Measurements from ENCODE around the gene XCR1. TPM values are rescaled to one million over a fixed set of nuclear protein-coding genes. Genes with fewer than 3 reads are reported as not detected.

XCR1 gene
- total and polyA plus RNA-seq, 9 of the 15 experiments (the other 6 are each of a cell fraction or from before 2014, with no cell fraction given): not detected

DNA sequence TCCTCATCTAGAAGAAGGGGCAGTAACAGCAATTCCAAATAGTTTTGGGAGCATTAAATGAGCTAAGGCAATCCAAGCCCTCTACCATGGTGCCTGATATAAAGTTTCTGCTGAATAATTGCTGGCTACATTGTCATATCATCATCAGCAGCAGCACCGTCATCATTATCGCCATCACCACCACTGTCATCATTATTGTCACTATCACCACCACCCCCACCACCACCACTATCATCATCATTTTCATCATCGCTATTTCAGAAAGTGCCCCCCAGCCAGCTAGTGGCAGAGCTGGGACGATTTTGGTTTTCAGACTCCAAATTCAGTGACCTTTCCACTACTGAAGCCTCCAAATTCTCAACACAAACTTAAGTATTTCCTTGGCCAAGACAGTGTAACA, 15.0 kb downstream of the XCR1 start (continued):
- TF ChIP-seq ZNF408 (CRISPR knock-in tag; IDR thresholded peaks at IDR 0.05; ENCODE audit: low read depth) (no peak), ZNF717 (CRISPR knock-in tag; IDR thresholded peaks at IDR 0.05) (no peak), ZNF121 (CRISPR knock-in tag; conservative IDR thresholded peaks at IDR 0.05) (no peak), MEIS2 (IDR thresholded peaks at IDR 0.05; ENCODE audit: partially characterized antibody) (no peak), NBN (IDR thresholded peaks at IDR 0.05; ENCODE audit: low read depth) (no peak), CAMTA2 (CRISPR knock-in tag; conservative IDR thresholded peaks at IDR 0.05) (no peak), ASH1L (IDR thresholded peaks at IDR 0.05; ENCODE audit: borderline replicate concordance, low read depth, partially characterized antibody) (no peak), SLC30A9 (CRISPR knock-in tag; IDR thresholded peaks at IDR 0.05) (no peak), ZNF140 (CRISPR knock-in tag; IDR thresholded peaks at IDR 0.05) (no peak), ESRRA (IDR thresholded peaks at IDR 0.05; ENCODE audit: borderline replicate concordance, low read depth) (no peak), MCM3 (IDR thresholded peaks at IDR 0.05) (no peak), POU5F1 (IDR thresholded peaks at IDR 0.05; ENCODE audit: borderline replicate concordance, low read depth, low read length, partially characterized antibody) (no peak), NFE2 (IDR thresholded peaks at IDR 0.05; ENCODE audit: low read depth) (peak; percentile 41), CBX5 (IDR thresholded peaks at IDR 0.05; ENCODE audit: borderline replicate concordance, low read depth) (no peak), NRF1 (conservative IDR thresholded peaks at IDR 0.05 in 1 of 2, IDR thresholded peaks at IDR 0.05 in 1 of 2) (no peak), BMI1 (IDR thresholded peaks at IDR 0.05; ENCODE audit: low read length) (no peak), BCOR (IDR thresholded peaks at IDR 0.05) (no peak), IFI16 (CRISPR knock-in tag; IDR thresholded peaks at IDR 0.05) (no peak), CREM (IDR thresholded peaks at IDR 0.05; ENCODE audit: low read depth) (peak; percentile 64), DACH1 (IDR thresholded peaks at IDR 0.05; ENCODE audit: partially characterized antibody) (no peak), BDP1 (IDR thresholded peaks at IDR 0.05; ENCODE audit: insufficient read depth, insufficient read length) (no peak), PRPF4 (IDR thresholded peaks at IDR 0.05; ENCODE audit: insufficient read depth, low read depth, low read length, poor library complexity, severe bottlenecking) (no peak)
- TF ChIP-seq, protein P1, sequence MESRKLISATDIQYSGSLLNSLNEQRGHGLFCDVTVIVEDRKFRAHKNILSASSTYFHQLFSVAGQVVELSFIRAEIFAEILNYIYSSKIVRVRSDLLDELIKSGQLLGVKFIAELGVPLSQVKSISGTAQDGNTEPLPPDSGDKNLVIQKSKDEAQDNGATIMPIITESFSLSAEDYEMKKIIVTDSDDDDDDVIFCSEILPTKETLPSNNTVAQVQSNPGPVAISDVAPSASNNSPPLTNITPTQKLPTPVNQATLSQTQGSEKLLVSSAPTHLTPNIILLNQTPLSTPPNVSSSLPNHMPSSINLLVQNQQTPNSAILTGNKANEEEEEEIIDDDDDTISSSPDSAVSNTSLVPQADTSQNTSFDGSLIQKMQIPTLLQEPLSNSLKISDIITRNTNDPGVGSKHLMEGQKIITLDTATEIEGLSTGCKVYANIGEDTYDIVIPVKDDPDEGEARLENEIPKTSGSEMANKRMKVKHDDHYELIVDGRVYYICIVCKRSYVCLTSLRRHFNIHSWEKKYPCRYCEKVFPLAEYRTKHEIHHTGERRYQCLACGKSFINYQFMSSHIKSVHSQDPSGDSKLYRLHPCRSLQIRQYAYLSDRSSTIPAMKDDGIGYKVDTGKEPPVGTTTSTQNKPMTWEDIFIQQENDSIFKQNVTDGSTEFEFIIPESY (CRISPR knock-in tag; IDR thresholded peaks at IDR 0.05): no peak
- TF ChIP-seq, protein P2, sequence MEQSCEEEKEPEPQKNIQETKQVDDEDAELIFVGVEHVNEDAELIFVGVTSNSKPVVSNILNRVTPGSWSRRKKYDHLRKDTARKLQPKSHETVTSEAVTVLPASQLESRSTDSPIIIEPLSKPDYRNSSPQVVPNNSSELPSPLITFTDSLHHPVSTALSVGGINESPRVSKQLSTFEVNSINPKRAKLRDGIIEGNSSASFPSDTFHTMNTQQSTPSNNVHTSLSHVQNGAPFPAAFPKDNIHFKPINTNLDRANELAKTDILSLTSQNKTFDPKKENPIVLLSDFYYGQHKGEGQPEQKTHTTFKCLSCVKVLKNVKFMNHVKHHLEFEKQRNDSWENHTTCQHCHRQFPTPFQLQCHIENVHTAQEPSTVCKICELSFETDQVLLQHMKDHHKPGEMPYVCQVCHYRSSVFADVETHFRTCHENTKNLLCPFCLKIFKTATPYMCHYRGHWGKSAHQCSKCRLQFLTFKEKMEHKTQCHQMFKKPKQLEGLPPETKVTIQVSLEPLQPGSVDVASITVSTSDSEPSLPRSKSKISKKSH (CRISPR knock-in tag; IDR thresholded peaks at IDR 0.05): no peak
- TF ChIP-seq, protein P3, sequence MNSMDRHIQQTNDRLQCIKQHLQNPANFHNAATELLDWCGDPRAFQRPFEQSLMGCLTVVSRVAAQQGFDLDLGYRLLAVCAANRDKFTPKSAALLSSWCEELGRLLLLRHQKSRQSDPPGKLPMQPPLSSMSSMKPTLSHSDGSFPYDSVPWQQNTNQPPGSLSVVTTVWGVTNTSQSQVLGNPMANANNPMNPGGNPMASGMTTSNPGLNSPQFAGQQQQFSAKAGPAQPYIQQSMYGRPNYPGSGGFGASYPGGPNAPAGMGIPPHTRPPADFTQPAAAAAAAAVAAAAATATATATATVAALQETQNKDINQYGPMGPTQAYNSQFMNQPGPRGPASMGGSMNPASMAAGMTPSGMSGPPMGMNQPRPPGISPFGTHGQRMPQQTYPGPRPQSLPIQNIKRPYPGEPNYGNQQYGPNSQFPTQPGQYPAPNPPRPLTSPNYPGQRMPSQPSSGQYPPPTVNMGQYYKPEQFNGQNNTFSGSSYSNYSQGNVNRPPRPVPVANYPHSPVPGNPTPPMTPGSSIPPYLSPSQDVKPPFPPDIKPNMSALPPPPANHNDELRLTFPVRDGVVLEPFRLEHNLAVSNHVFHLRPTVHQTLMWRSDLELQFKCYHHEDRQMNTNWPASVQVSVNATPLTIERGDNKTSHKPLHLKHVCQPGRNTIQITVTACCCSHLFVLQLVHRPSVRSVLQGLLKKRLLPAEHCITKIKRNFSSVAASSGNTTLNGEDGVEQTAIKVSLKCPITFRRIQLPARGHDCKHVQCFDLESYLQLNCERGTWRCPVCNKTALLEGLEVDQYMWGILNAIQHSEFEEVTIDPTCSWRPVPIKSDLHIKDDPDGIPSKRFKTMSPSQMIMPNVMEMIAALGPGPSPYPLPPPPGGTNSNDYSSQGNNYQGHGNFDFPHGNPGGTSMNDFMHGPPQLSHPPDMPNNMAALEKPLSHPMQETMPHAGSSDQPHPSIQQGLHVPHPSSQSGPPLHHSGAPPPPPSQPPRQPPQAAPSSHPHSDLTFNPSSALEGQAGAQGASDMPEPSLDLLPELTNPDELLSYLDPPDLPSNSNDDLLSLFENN (IDR thresholded peaks at IDR 0.05; ENCODE audit: low read depth in 2 of 2, low read length in 2 of 2): no peak

Measured in K562 (cell line).